Activated naive CD4-positive, alpha-beta T cell treated with anti-CD3 and anti-CD28 coated beads, Interleukin-2, amount 50 U/mL, for 24 hours (primary cell): ENCODE measurements around the gene CCDC149.
A peak's percentile ranks its signal among the peaks of the same experiment; 100 is the strongest.
"Not testable (repeated sequence)": the region's sequence is repeated elsewhere in the genome, so short reads cannot be mapped to it uniquely, and the experiment has no call there.

ENCODE experiments used
- H3K27ac Mint-ChIP-seq: one replicate; pipeline ENCODE4 v1.8.0; 2021; ENCODE audit warnings: mild to moderate bottlenecking, mixed read lengths
- H3K27me3 Mint-ChIP-seq: one replicate; pipeline ENCODE4 v1.8.0; 2021; ENCODE audit warnings: mixed read lengths
- H3K36me3 Mint-ChIP-seq: one replicate; pipeline ENCODE4 v1.8.0; 2021; ENCODE audit warnings: mixed read lengths
- H3K4me1 Mint-ChIP-seq: one replicate; pipeline ENCODE4 v1.8.0; 2021; ENCODE audit warnings: mixed read lengths
- H3K4me3 Mint-ChIP-seq: one replicate; pipeline ENCODE4 v1.8.0; 2021; ENCODE audit warnings: mild to moderate bottlenecking, mixed read lengths
- H3K9me3 Mint-ChIP-seq: one replicate; pipeline ENCODE4 v1.8.0; 2021; ENCODE audit warnings: mixed read lengths

Gene CCDC149

DNA sequence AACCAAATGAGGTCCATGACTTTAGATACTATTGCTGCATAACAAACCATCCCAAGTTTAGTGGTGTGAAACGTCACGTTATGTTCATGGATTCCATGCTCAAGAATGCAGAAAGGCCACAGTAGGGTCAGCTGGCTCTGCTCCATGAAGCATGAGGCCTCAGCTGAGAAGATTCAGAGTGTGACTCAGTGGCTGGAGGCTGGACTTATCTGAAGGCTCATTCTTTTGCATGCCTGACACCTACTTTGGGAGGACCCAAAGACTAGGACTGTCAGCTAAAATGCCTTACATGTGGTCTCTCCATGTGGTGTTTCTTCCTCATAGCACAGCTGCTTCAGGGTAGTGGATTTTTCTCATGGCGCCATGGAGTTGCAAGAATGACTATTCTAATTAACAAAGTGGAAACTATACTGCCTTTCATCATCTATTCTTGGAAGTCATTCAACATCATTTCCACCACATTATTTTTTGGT lies 11.5 kb upstream of the CCDC149 start:
- Mint-ChIP-seq H3K4me1 (no peaks in the 10 kb centered on the region), H3K36me3 (no peaks in the 10 kb centered on the region), H3K9me3 (peaks cover 4% of the 10 kb centered on the region), H3K27ac (no peak overlapping the region), H3K4me3 (no peak overlapping the region), H3K27me3 (peaks cover under 1% of the 10 kb centered on the region)

DNA sequence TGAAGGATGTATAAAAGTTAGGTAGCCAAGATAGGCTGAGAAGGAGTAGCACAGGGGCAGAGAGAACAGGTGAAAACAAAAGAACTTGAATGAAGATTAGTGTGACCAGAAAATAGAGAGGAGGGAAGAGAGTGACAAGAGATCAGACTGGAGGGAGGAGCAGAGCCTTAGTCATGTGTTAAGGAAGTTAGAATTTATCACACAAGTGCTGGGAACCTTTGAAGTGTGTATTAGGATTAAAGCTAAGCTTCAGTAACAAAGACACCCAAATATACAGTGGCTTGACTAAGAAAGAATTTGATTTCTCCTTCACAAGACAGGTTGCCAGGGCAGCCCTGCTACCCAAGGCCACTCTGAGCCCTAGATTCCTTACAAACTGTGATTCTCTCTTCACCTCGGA lies 10.7 kb upstream of the CCDC149 start:
- H3K27ac Mint-ChIP-seq: no peak overlapping the region
- no peaks in the 10 kb centered on the region for H3K36me3 Mint-ChIP-seq
- no peaks in the 10 kb centered on the region for H3K4me1 Mint-ChIP-seq
- H3K4me3 Mint-ChIP-seq: no peak overlapping the region
- peaks cover 7% of the 10 kb centered on the region for H3K9me3 Mint-ChIP-seq
- peaks cover 4% of the 10 kb centered on the region for H3K27me3 Mint-ChIP-seq

DNA sequence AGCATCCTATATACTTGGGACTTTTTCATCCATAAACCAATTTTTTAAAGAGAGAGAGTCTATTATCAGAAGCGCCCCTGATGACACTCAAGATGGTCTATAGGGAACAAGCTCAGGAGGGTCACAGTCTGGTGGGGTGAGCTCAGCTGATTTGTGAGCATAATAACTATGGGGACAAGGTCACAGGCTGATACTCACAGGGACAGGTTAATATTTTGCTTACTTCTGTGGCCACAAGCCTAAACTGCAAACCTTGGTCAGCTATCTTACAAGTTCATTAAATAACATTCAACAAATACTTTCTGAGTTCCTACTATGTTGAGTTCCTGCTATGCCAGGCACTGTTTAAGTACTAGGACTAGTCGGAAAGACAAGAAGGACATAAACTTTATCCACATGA lies 10.2 kb upstream of the CCDC149 start:
- Mint-ChIP-seq H3K27me3 (peaks cover 5% of the 10 kb centered on the region), H3K4me3 (no peak overlapping the region), H3K36me3 (no peaks in the 10 kb centered on the region), H3K9me3 (peaks cover 7% of the 10 kb centered on the region), H3K4me1 (no peaks in the 10 kb centered on the region), H3K27ac (no peak overlapping the region)

DNA sequence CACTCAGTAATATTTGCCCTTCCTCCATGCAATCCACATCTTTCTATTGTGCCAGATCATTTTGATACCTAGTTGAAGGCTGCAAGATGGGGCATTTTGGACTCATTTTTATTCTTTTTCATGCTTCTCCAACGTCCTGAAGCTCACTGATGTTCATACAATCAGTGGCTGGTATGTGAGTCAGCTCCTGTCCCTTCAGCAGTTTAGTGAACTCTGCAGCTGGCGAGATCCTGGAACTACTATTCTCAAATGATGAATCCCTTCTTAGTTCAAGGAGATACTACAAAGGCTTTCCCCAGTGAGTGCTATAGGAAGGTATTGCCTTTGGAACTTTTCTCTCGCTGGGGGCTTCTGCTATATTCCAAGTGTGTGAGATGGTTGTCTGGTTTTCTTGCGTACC lies 9.6 kb upstream of the CCDC149 start:
- no peaks in the 10 kb centered on the region for H3K4me1 Mint-ChIP-seq
- H3K36me3 Mint-ChIP-seq: no peaks in the 10 kb centered on the region
- H3K4me3 Mint-ChIP-seq: no peak overlapping the region
- peaks cover 7% of the 10 kb centered on the region for H3K9me3 Mint-ChIP-seq
- no peak overlapping the region for H3K27ac Mint-ChIP-seq
- peaks cover 6% of the 10 kb centered on the region for H3K27me3 Mint-ChIP-seq

DNA sequence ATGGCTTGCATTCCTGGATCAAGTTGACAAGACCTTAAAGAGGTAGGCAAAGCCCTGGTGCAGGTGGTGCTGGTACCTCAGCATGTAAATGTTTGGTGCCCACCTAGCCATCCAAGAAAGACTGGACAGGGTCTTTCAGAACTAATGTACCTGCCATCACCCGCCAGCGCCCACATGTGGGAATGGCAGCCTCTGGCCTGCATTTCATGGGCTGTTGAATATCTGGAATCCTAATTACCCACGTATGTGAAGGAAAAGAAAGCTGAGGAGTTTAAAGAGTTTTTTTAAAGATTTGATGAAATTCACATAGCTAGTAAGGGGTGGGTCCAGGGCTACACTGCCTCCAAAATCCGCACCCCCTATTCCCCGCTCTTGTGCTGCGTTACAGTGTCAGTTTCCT lies 8.6 kb upstream of the CCDC149 start:
- no peaks in the 10 kb centered on the region for H3K36me3 Mint-ChIP-seq
- no peaks in the 10 kb centered on the region for H3K4me1 Mint-ChIP-seq
- no peak overlapping the region for H3K27ac Mint-ChIP-seq
- H3K9me3 Mint-ChIP-seq: peaks cover 7% of the 10 kb centered on the region
- H3K4me3 Mint-ChIP-seq: no peak overlapping the region
- peaks cover 8% of the 10 kb centered on the region for H3K27me3 Mint-ChIP-seq

DNA sequence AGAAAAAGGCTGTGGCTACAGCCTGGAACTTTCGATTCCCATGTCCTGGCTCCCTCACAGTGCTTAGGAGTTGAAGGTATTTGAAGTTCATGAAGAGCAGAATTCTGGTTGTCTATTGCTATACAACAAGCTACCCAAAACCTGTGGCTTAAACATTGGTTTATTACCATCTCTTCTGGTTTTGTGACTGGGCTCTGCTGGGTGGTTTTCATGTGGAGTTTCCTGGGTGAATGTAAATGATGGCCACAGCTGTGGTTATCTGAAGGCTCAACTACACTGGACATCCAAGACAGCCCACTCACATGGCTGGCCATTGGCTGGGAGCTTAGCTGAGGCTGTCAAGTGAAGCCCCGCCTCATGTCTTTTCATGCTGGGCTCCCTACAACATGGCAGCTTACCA lies 7.2 kb upstream of the CCDC149 start:
- Mint-ChIP-seq H3K27me3 (peaks cover 16% of the 10 kb centered on the region), H3K9me3 (peaks cover 7% of the 10 kb centered on the region), H3K27ac (no peak overlapping the region), H3K4me3 (no peak overlapping the region), H3K36me3 (no peaks in the 10 kb centered on the region), H3K4me1 (no peaks in the 10 kb centered on the region)

DNA sequence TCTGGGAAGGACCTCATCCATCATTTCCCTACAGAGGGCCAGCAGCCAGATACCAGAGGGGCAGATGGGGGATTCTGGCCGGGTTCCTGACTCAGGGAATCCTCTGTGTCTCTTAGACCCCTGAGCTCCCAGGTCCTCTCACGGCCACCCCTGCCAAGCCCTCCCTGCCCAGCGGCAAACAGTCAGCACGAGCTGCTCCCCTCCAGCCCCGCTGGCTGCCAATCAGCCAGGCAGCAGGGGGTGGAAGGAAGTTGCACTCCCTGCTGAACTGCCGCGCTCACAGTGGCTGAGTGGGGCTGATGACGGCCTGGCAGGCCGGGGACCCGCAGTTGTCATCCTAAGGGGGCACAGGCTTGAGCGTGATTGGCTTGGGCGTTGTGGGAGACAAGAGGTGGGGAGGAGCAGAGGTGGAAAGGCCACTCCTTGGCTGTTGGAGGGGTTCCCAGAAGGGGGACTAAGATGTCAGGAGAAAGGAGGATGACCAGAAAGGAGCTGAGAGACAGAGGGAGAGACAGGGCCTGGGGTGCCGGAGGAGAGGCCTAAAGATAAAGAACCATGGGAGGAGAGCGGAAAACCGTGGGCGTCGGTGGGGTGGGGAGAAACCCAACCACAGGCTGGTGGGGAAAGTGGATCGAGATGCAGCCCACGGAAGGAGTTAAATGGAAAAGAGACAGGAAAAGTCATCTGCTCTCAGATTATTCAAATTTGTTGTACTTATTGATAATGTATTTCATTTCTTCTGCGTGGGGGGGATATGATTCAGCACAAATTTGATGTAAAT lies 4.4 kb upstream of the CCDC149 start:
- peaks cover 4% of the 10 kb centered on the region for H3K4me1 Mint-ChIP-seq
- no peak overlapping the region for H3K4me3 Mint-ChIP-seq
- H3K9me3 Mint-ChIP-seq: peaks cover 7% of the 10 kb centered on the region
- H3K36me3 Mint-ChIP-seq: no peaks in the 10 kb centered on the region
- no peak overlapping the region for H3K27ac Mint-ChIP-seq
- peaks cover 28% of the 10 kb centered on the region for H3K27me3 Mint-ChIP-seq

DNA sequence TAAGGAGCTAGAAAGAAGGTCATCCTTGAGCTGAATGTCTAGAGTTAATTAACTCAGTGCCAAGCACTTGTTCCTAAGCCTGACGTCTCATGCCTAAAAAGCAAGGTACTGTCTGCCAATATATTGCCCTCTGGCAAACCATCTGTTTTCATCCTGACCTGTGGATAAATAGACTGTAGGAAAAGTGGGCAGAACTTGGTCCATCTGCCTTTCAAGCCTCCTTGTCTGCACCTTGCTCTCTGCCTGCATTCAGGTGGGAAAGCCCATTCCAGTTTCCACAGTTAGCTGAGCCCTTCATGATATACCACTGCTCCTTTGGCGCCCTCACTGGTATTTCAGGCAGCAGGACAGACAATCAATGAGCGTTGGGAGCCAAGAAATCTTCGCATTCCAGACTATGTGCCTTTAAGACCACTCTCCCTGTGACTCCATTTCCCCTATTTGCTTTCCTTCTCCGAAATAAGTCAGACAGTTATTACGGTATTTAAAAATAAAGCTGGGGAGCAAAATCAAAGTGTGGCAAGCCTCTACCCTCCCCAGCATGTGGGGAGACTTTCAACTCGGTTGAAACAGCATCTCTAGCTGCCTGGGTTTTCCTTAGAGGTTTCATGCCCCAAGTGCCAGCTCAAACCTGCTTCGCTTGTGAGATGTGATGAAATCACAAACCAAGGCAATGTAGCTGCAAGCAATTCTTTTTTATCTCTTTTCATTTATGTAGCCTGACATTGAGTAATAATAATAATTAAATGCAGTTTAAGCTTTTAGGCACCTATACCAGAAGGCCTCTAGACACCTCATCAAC lies 2.5 kb upstream of the CCDC149 start:
- Mint-ChIP-seq H3K36me3 (no peaks in the 10 kb centered on the region), H3K27ac (no peak overlapping the region), H3K9me3 (peaks cover 7% of the 10 kb centered on the region), H3K4me3 (no peak overlapping the region), H3K4me1 (peaks cover 4% of the 10 kb centered on the region), H3K27me3 (peaks cover 42% of the 10 kb centered on the region)

DNA sequence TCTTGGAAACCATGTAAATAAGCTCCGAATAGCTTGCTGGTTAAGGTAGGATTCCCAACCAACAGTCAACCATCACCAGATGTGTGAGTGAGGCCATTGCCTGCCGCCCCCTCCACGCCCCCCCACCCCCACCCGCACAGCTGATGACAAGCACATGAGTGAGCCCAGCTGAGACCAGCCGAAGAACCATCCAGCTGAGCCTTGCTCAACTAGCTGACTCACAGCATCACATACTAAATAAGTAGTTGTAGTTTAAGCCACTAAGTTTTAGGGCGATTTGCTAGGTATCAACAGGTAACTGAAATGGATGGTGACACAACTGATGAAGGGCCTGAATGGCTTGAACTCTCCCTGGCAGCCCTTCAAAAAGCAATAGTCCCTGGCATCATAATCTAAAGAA lies 1.6 kb upstream of the CCDC149 start:
- Mint-ChIP-seq H3K4me3 (no peak overlapping the region), H3K36me3 (peaks cover 1% of the 10 kb centered on the region), H3K4me1 (peaks cover 4% of the 10 kb centered on the region), H3K9me3 (peaks cover 13% of the 10 kb centered on the region), H3K27me3 (peaks cover 47% of the 10 kb centered on the region), H3K27ac (no peak overlapping the region)

DNA sequence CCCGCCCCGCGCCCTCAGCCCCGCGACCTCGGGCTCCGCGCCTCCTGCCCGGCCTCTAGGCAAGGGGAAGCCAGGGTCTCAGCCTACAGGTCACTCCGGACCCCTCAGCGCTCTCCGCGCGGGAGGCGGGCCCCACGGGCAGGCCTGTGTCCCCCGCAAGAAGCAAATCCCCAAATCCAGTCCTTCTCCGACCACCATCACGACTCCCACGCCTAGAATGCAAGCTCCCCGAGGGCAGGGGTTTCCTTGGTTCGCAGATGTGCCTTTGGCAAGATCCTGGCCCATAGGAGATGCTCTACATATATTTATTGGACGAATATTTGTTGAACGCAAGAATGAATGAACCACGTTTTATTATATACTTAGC lies 260 bp upstream of the CCDC149 start:
- Mint-ChIP-seq H3K9me3 (peaks cover 9% of the 10 kb centered on the region), H3K27me3 (peaks cover 42% of the 10 kb centered on the region), H3K36me3 (peaks cover 1% of the 10 kb centered on the region), H3K4me3 (peak overlapping the region; percentile 51), H3K4me1 (peaks cover 4% of the 10 kb centered on the region), H3K27ac (no peak overlapping the region)

DNA sequence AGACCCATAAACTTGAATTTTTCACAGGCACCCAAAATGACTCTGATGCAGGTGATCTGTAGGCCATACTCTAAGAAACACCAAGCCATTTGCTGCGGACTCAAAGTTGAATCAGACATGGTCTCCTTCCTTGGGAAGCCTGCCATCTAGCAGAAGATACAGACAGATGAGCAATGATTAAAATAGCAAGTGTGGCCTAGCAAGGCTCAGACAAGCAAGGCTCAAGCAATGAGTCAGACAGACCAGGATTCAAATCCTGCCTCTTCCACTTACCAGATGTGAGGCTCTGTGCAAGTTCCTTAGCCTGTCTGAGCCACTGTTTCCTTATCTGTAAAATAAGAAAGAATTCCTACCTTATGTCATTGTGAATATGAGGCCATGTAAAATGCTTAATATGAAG lies 2.3 kb downstream of the CCDC149 start:
- Mint-ChIP-seq H3K4me3 (no peak overlapping the region), H3K9me3 (peaks cover 9% of the 10 kb centered on the region), H3K27ac (no peak overlapping the region), H3K36me3 (peaks cover 1% of the 10 kb centered on the region), H3K4me1 (peaks cover 4% of the 10 kb centered on the region), H3K27me3 (peaks cover 34% of the 10 kb centered on the region)

DNA sequence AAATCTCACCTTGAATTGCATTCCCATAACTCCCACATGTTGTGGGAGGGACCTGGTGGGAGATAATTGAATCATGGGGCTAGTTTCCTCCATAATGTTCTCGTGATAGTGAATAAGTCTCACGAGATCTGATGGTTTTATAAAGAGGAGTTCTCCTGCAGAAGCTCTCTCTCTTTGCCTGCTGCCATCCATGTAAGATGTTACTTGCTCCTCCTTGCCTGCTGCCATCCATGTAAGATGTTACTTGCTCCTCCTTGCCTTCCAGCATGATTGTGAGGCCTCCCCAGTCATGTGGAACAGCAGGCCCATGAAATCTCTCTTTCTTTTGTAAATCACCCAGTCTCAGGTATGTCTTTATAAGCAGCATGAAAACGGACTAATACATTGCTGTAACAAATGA lies 3.2 kb downstream of the CCDC149 start:
- not testable (repeated sequence) for H3K9me3 Mint-ChIP-seq, H3K36me3 Mint-ChIP-seq, H3K27ac Mint-ChIP-seq, H3K4me3 Mint-ChIP-seq, H3K4me1 Mint-ChIP-seq
- peaks cover 28% of the 10 kb centered on the region for H3K27me3 Mint-ChIP-seq

DNA sequence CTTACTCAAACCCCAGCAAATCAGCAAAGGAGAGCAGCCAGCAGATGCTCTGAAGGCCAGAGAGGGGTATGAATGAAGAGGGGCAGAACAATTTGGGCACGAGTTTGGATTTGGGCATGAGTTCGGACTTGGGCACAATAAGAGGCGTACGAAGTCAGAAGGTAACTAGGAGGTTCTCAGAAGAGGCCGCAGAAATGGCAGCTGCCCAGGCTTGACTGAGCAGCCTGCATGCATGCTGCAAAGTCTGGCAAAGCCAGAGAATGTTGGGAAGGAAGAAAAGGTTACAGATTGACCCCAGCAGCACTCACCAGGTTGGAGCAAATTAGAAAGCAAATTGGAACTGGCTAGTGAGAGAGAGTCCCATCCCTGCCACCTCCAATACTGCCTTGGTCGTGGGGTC lies 15.2 kb downstream of the CCDC149 start:
- no peaks in the 10 kb centered on the region for H3K9me3 Mint-ChIP-seq
- no peaks in the 10 kb centered on the region for H3K27me3 Mint-ChIP-seq
- H3K4me1 Mint-ChIP-seq: no peaks in the 10 kb centered on the region
- no peaks in the 10 kb centered on the region for H3K36me3 Mint-ChIP-seq
- no peak overlapping the region for H3K27ac Mint-ChIP-seq
- H3K4me3 Mint-ChIP-seq: no peak overlapping the region

DNA sequence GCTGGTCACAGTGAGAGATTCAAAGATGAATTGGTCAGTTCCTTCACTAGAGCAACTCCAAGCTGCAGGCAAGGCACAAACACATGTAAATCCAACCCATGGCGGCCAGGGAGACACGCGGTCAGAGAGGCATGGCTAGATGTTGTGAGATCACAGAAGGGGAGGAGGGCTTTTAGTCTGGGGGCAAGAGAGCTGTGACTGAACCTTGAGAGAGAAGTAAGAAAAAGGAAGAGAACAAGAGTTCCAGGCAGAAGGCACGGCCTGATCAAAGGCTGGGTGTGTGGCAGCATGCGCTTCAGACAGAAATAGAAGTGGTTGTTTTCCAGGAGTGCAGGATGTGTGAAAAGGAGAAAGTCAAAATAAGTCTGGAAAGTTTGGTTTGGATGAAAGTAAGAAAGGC lies 15.9 kb downstream of the CCDC149 start:
- no peak overlapping the region for H3K4me3 Mint-ChIP-seq
- H3K9me3 Mint-ChIP-seq: no peaks in the 10 kb centered on the region
- H3K4me1 Mint-ChIP-seq: no peaks in the 10 kb centered on the region
- H3K27me3 Mint-ChIP-seq: no peaks in the 10 kb centered on the region
- no peak overlapping the region for H3K27ac Mint-ChIP-seq
- no peaks in the 10 kb centered on the region for H3K36me3 Mint-ChIP-seq

DNA sequence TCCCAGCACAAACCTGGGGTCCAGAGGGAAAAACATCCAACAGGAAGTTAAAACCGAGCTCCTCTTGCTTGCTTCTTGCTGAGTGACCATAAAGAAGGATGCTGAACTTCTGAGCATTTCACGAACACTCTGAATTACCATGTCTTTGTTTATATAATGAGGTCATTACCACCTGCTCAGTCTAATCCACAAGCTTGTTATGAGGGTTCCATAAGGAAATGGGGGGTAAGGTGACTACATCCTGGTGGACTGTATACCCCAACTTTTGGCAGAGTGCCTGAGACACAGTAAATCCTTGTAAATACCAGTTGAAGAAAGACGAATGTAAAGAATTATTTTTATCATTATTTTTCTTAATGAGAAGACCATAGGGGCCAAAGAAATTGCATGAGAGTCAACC lies 16.8 kb downstream of the CCDC149 start:
- Mint-ChIP-seq H3K4me1 (no peaks in the 10 kb centered on the region), H3K9me3 (no peaks in the 10 kb centered on the region), H3K27ac (no peak overlapping the region), H3K36me3 (no peaks in the 10 kb centered on the region), H3K27me3 (no peaks in the 10 kb centered on the region), H3K4me3 (no peak overlapping the region)

DNA sequence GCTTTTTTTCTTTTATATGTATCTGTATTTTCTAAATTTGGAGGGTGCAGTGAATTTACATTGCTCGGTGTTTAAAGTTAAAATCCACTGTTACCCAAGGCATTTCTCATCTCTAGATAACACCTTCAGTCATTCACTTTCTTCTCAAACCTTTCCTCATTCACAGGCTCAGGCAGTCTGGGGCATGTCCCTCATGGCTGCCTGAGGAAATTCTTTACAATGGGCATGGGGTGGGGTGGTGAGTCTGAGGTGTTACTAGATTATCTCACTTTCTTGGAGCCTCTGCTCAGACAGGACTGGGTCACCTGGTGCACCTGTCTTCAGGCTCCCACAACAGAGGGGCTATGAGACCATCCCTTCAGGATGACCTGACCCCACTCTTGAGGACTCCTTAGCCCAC lies 17.4 kb downstream of the CCDC149 start:
- Mint-ChIP-seq H3K36me3 (no peaks in the 10 kb centered on the region), H3K4me3 (no peak overlapping the region), H3K4me1 (no peaks in the 10 kb centered on the region), H3K9me3 (no peaks in the 10 kb centered on the region), H3K27me3 (no peaks in the 10 kb centered on the region), H3K27ac (no peak overlapping the region)
